Liver (tissue), 4 donors: ENCODE data around the gene C1orf174. TPM values are rescaled to one million over a fixed set of nuclear protein-coding genes. Genes with fewer than 3 reads are reported as not detected.

Source experiments
- polyA plus RNA-seq, 2 donors: library from polyadenylated mRNA; stranded (reverse) in 1 of 2; unstranded in 1 of 2; fragments of 200-250 nt in 1 of 2; fragments of >200 nt in 1 of 2; fragmentation: Nextera tagmentation in 1 of 2; extraction: Ambion mirVana in 1 of 2; gene quantifications; one replicate each; pipeline versions ENCODE4 v1.2.1 to v1.2.3, GENCODE V29; 2013 to 2015
- total RNA-seq, 2 donors: library from RNA; depleted of rRNA; stranded (reverse); fragments of >200 nt; gene quantifications; one replicate each; pipeline ENCODE4 v1.2.3, GENCODE V29; 2014
- donor health status: healthy.
- donor health status: healthy.
- donor health status: healthy.

C1orf174 gene
- total and polyA plus RNA-seq, 4 donors: 10.4 to 17.0 (median 13.8) TPM

Other genes starting within 250 kb of the C1orf174 start
- gene TP73, start 247.8 kb downstream of the C1orf174 start, total RNA-seq: under 1 TPM; 0.08 to 0.19 TPM
- under 1 TPM; 0.18 to 0.29 TPM for gene TP73, start 247.8 kb downstream of the C1orf174 start, polyA plus RNA-seq
- gene CCDC27, start 147.8 kb downstream of the C1orf174 start, total RNA-seq: not detected
- not detected for gene CCDC27, start 147.8 kb downstream of the C1orf174 start, polyA plus RNA-seq
- gene SMIM1, start 127.5 kb downstream of the C1orf174 start, total RNA-seq: 10 to 100 TPM in 1 of 2 donors, 1 to 10 TPM in 1; 1.8 to 82.9 TPM
- 10 to 100 TPM in 1 of 2 donors, 1 to 10 TPM in 1; 9.0 to 11.5 TPM for gene SMIM1, start 127.5 kb downstream of the C1orf174 start, polyA plus RNA-seq
- gene LRRC47, start 103.8 kb downstream of the C1orf174 start, total RNA-seq: 10 to 100 TPM; 13.2 to 23.8 TPM
- 10 to 100 TPM in 1 of 2 donors, 1 to 10 TPM in 1; 8.7 to 17.5 TPM for gene LRRC47, start 103.8 kb downstream of the C1orf174 start, polyA plus RNA-seq
- gene CEP104, start 43.1 kb downstream of the C1orf174 start, total RNA-seq: 10 to 100 TPM in 1 of 2 donors, 1 to 10 TPM in 1; 9.1 to 23.2 TPM
- 10 to 100 TPM in 1 of 2 donors, 1 to 10 TPM in 1; 7.5 to 14.9 TPM for gene CEP104, start 43.1 kb downstream of the C1orf174 start, polyA plus RNA-seq
- gene DFFB, start 42.8 kb downstream of the C1orf174 start, total RNA-seq: 1 to 10 TPM; 4.2 to 6.1 TPM
- 1 to 10 TPM in 1 of 2 donors, under 1 TPM in 1; 0.92 to 1.6 TPM for gene DFFB, start 42.8 kb downstream of the C1orf174 start, polyA plus RNA-seq